K562 (cell line): ENCODE measurements around the gene PTTG1IP. TPM values are rescaled to one million over a fixed set of nuclear protein-coding genes. Genes with fewer than 3 reads are reported as not detected.

Experiments used
- BCOR ChIP-seq: fragments of 450-650 bp; IDR thresholded peaks from 2 replicates; pipeline ENCODE4 v1.6.1; 2016
- EZH2 ChIP-seq: IDR thresholded peaks from 2 replicates; pipeline ENCODE4 v1.6.1; 2012; ENCODE audit warnings: low read depth, mild to moderate bottlenecking, inconsistent platforms, low read length, borderline replicate concordance
- FUS ChIP-seq: fragments of 200-400 bp; formaldehyde crosslinking; optimal IDR thresholded peaks from 2 replicates; pipeline ENCODE3; 2017; ENCODE audit warnings: low read depth, low read length
- GABPB1 ChIP-seq: sonication (generic); formaldehyde crosslinking; IDR thresholded peaks from 2 replicates; pipeline ENCODE4 v1.8.0; 2022; ENCODE audit warnings: mild to moderate bottlenecking, missing genetic modification reagents
- HDAC1 ChIP-seq, 2 experiments: fragments of 450-650 bp; IDR thresholded peaks; 2 replicates each; pipeline ENCODE4 v1.6.1; 2016 to 2017; ENCODE audit warnings: inconsistent platforms in 1 of 2, mild to moderate bottlenecking in 1 of 2, moderate library complexity in 1 of 2
- KAT7 ChIP-seq: sonication (generic); formaldehyde crosslinking; IDR thresholded peaks from 2 replicates; pipeline ENCODE4 v1.8.0; 2022; ENCODE audit warnings: missing genetic modification reagents, mild to moderate bottlenecking, borderline replicate concordance
- KDM5B ChIP-seq: fragments of 200-600 bp; sonication (generic); IDR thresholded peaks from 2 replicates; pipeline ENCODE4 v1.6.1; 2012; ENCODE audit warnings: low read depth, mild to moderate bottlenecking, moderate library complexity, low read length, control low read depth, inconsistent platforms; ENCODE audit not compliant: insufficient replicate concordance
- MYC ChIP-seq, 2 experiments: fragments of 250-450 bp in 1 of 2; sonication (Bioruptor Pico) in 1 of 2; IDR thresholded peaks; 2 replicates each; pipeline versions ENCODE4 v1.5.1 to v1.6.1; 2012 to 2021; ENCODE audit warnings: low read depth in 2 of 2, borderline replicate concordance in 1 of 2, improper control_type of control experiment in 1 of 2, low read length in 1 of 2, mild to moderate bottlenecking in 1 of 2, moderate library complexity in 1 of 2
- PHB ChIP-seq: fragments of 250-450 bp; sonication (Bioruptor Pico); IDR thresholded peaks from 2 replicates; pipeline ENCODE4 v1.5.0; 2021
- PPARD ChIP-seq: fragments of 250-450 bp; sonication (Bioruptor Pico); IDR thresholded peaks from 2 replicates; pipeline ENCODE4 v1.8.0; 2022; ENCODE audit warnings: inconsistent platforms, mild to moderate bottlenecking, moderate library complexity
- PYGO2 ChIP-seq: fragments of 450-650 bp; IDR thresholded peaks from 2 replicates; pipeline ENCODE4 v1.6.1; 2016; ENCODE audit warnings: mild to moderate bottlenecking, missing genetic modification characterization, moderate library complexity, missing compliant biosample characterization
- SAP30 ChIP-seq: fragments of 200-600 bp; sonication (generic); IDR thresholded peaks from 2 replicates; pipeline ENCODE4 v1.6.1; 2012; ENCODE audit warnings: borderline replicate concordance, low read depth, mild to moderate bottlenecking, moderate library complexity, low read length, control low read depth, inconsistent platforms; ENCODE audit not compliant: insufficient read depth, poor library complexity, severe bottlenecking
- SP1 ChIP-seq: sonication (generic); formaldehyde crosslinking; IDR thresholded peaks from 2 replicates; pipeline ENCODE4 v1.8.1; 2022; ENCODE audit warnings: mild to moderate bottlenecking, missing genetic modification reagents
- TBP ChIP-seq: optimal IDR thresholded peaks from 2 replicates; pipeline ENCODE3; 2011; ENCODE audit warnings: low read depth, low read length, improper control_type of control experiment
- ZFP36 ChIP-seq: fragments of 150-350 bp; IDR thresholded peaks from 2 replicates; pipeline ENCODE4 v1.6.1; 2018; ENCODE audit warnings: low read length, low read depth; ENCODE audit not compliant: partially characterized antibody
- ZKSCAN1 ChIP-seq: fragments of 150-350 bp; IDR thresholded peaks from 2 replicates; pipeline ENCODE4 v1.6.1; 2016; ENCODE audit warnings: low read depth, low read length
- ZNF12 ChIP-seq: sonication (generic); formaldehyde crosslinking; IDR thresholded peaks from 2 replicates; pipeline ENCODE4 v1.4.0; 2020; ENCODE audit warnings: mild to moderate bottlenecking, missing genetic modification reagents
- ZNF507 ChIP-seq: conservative IDR thresholded peaks from 2 replicates; pipeline ENCODE4 v1.6.1; 2017; ENCODE audit warnings: missing genetic modification characterization, missing compliant biosample characterization
- ZNF830 ChIP-seq: fragments of 250-450 bp; sonication (Bioruptor Pico); IDR thresholded peaks from 2 replicates; pipeline ENCODE4 v1.5.0; 2021; ENCODE audit warnings: mild to moderate bottlenecking
- polyA plus RNA-seq, 8 experiments: library from polyadenylated mRNA; depleted of rRNA in 4 of 8; stranded (reverse) in 5 of 8; unstranded in 3 of 8; fragments of >200 nt; fragmentation: Nextera tagmentation in 2 of 8; fragmentation: Illumina TruSeq in 1 of 8; extraction: Ambion mirVana in 2 of 8; extraction: Trizol in 1 of 8; gene quantifications; 2 replicates each; pipeline versions ENCODE4 v1.2.1 to v1.2.3, GENCODE V29; 2011 to 2014; ENCODE audit warnings: inconsistent platforms in 1 of 8, missing spikeins in 1 of 8
- total RNA-seq, 7 experiments: library from RNA; depleted of rRNA in 6 of 7; stranded (reverse); fragments of >200 nt in 6 of 7; fragmentation: Illumina TruSeq in 2 of 7; extraction: Trizol in 2 of 7; gene quantifications; 2 replicates each; pipeline versions ENCODE4 v1.2.1 to v1.2.3, GENCODE V29; 2011 to 2021; ENCODE audit warnings: low replicate concordance in 1 of 7
- TF ChIP-seq, protein P1 (sequence below), 2 experiments: fragments of 450-650 bp; conservative IDR thresholded peaks; 2 replicates each; pipeline ENCODE4 v1.6.1; 2017; ENCODE audit warnings: mild to moderate bottlenecking in 2 of 2, moderate library complexity in 2 of 2
- TF ChIP-seq, protein P2 (sequence below): conservative IDR thresholded peaks from 2 replicates; pipeline ENCODE4 v1.6.1; 2011; ENCODE audit warnings: low read depth, mild to moderate bottlenecking, low read length; ENCODE audit not compliant: control insufficient read depth
- TF ChIP-seq, protein P3 (sequence below): sonication (generic); formaldehyde crosslinking; IDR thresholded peaks from 2 replicates; pipeline ENCODE4 v1.8.1; 2023; ENCODE audit warnings: mild to moderate bottlenecking, missing genetic modification reagents

PTTG1IP gene
- total and polyA plus RNA-seq, 9 of the 15 experiments (the other 6 are each of a cell fraction or from before 2014, with no cell fraction given): 5.0 to 99.3 (median 82.4) TPM

DNA sequence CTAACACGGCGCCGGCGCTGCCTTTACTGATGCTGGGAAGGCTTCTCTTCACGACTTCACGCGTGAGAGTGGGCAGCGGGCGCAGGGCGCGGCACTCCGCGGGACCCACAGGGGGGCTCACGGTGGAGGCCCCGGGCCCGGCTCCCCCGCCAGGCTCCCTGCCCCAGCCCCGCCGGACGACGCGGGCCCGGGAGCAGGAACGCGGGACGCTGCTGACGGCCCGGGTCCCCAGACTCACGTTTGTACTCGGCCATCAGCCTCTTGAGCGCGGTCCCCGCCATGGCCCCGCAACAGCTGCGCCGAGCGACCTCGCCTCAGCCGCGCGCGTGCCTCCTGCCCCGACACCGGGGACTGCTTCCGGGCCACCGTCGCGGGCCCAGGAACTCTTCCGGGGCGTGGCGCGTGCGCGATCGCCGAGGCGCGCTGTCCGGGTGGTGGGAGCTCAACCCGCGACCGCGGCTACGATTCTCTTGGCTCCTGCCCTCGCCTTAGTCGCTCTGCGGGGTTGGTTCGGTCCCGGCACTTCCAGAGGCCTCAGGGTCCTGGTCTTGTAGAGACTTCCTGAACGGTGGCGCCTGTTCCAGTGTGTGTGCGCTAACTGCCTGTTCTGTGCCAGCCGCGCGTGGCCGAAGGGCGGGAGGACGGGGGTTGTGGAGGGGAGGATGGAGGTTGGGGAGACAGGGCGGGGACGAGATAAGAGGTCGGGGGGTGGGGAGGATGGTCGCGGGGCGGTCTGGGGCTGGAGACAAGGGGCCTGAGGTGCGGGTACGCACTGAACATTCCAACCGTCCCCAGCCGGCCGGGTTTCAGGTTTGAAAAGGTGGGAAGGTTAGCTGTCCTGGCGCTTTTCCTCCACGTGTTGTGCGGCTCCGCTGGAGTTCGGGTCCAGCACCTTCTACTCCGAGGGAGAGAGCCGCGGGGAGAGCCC lies 71.8 kb downstream of the PTTG1IP start, which contains the start of gene UBE2G2 (continued):
- TF ChIP-seq, protein P1, sequence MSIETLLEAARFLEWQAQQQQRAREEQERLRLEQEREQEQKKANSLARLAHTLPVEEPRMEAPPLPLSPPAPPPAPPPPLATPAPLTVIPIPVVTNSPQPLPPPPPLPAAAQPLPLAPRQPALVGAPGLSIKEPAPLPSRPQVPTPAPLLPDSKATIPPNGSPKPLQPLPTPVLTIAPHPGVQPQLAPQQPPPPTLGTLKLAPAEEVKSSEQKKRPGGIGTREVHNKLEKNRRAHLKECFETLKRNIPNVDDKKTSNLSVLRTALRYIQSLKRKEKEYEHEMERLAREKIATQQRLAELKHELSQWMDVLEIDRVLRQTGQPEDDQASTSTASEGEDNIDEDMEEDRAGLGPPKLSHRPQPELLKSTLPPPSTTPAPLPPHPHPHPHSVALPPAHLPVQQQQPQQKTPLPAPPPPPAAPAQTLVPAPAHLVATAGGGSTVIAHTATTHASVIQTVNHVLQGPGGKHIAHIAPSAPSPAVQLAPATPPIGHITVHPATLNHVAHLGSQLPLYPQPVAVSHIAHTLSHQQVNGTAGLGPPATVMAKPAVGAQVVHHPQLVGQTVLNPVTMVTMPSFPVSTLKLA (conservative IDR thresholded peaks at IDR 0.05): peak; percentile 93 to 98
- TF ChIP-seq FUS: peak; percentile 81
- no peak for TF ChIP-seq ZNF507 (tag)
- TF ChIP-seq HDAC1 (IDR thresholded peaks at IDR 0.05): peak; percentile 61 to 97; a peak in 3 of 4 replicates
- peak; percentile 52; the same call in 1 of the 2 replicates for TF ChIP-seq KAT7 (CRISPR knock-in tag)
- TF ChIP-seq PPARD (CRISPR knock-in tag): no peak
- TF ChIP-seq PYGO2 (tag): no peak
- TF ChIP-seq EZH2: no peak
- peak; percentile 70; the same call in 1 of the 2 replicates for TF ChIP-seq PHB (CRISPR knock-in tag)
- peak; percentile 33; the same call in 1 of the 2 replicates for TF ChIP-seq BCOR
- peak; percentile 77 for TF ChIP-seq TBP
- TF ChIP-seq ZNF12: 0 out of 2 replicates have a peak, but pooled peaks have one; percentile 36
- TF ChIP-seq, protein P2, sequence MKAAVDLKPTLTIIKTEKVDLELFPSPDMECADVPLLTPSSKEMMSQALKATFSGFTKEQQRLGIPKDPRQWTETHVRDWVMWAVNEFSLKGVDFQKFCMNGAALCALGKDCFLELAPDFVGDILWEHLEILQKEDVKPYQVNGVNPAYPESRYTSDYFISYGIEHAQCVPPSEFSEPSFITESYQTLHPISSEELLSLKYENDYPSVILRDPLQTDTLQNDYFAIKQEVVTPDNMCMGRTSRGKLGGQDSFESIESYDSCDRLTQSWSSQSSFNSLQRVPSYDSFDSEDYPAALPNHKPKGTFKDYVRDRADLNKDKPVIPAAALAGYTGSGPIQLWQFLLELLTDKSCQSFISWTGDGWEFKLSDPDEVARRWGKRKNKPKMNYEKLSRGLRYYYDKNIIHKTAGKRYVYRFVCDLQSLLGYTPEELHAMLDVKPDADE: peak; percentile 87; the same call in 1 of the 2 replicates
- peak; percentile 99 for TF ChIP-seq GABPB1 (CRISPR knock-in tag)
- TF ChIP-seq SP1 (CRISPR knock-in tag): peak; percentile 48; the same call in 1 of the 2 replicates
- TF ChIP-seq SAP30: peak; percentile 98
- no peak for TF ChIP-seq ZFP36
- peak; percentile 98 for TF ChIP-seq MYC (IDR thresholded peaks at IDR 0.05; ENCODE audit: low read depth, low read length)
- TF ChIP-seq MYC (CRISPR knock-in tag; IDR thresholded peaks at IDR 0.05; ENCODE audit: borderline replicate concordance, low read depth): no peak; the same call in 1 of the 2 replicates
- no peak for TF ChIP-seq ZNF830
- TF ChIP-seq KDM5B: peak; percentile 93
- TF ChIP-seq, protein P3, sequence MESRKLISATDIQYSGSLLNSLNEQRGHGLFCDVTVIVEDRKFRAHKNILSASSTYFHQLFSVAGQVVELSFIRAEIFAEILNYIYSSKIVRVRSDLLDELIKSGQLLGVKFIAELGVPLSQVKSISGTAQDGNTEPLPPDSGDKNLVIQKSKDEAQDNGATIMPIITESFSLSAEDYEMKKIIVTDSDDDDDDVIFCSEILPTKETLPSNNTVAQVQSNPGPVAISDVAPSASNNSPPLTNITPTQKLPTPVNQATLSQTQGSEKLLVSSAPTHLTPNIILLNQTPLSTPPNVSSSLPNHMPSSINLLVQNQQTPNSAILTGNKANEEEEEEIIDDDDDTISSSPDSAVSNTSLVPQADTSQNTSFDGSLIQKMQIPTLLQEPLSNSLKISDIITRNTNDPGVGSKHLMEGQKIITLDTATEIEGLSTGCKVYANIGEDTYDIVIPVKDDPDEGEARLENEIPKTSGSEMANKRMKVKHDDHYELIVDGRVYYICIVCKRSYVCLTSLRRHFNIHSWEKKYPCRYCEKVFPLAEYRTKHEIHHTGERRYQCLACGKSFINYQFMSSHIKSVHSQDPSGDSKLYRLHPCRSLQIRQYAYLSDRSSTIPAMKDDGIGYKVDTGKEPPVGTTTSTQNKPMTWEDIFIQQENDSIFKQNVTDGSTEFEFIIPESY: 0 out of 2 replicates have a peak, but pooled peaks have one; percentile 49
- no peak; the same call in 1 of the 2 replicates for TF ChIP-seq ZKSCAN1
